Upper lobe of left lung (tissue), 6 donors: ENCODE data around the gene PRKD2. TPM values are rescaled to one million over a fixed set of nuclear protein-coding genes. Genes with fewer than 3 reads are reported as not detected.
A peak's percentile ranks its signal among the peaks of the same experiment; 100 is the strongest.

Experiments
- ATAC-seq, 2 donors: fragments of 200-7000 bp; cut with Tn5 transposase; one replicate each; pipeline ENCODE4 v1.9.1; 2022; ENCODE audit warnings: mild to moderate bottlenecking in 2 of 2, moderate library complexity in 2 of 2; ENCODE audit not compliant: low FRiP score in 2 of 2
- DNase-seq, 2 donors: peaks; one replicate each; pipeline ENCODE4 v3.0.0-alpha.2; 2019 to 2020
- H3K27ac ChIP-seq, 4 donors: fragments of 200-600 bp; sonication (generic); one replicate each; pipeline ENCODE4 v1.5.1; 2016 to 2019
- H3K27me3 ChIP-seq, 4 donors: fragments of 200-600 bp; sonication (generic); one replicate each; pipeline ENCODE4 v1.5.1; 2017 to 2019
- H3K36me3 ChIP-seq, 4 donors: fragments of 200-600 bp; sonication (generic); one replicate each; pipeline ENCODE4 v1.5.1; 2016 to 2019
- H3K4me1 ChIP-seq, 4 donors: fragments of 200-600 bp; sonication (generic); one replicate each; pipeline ENCODE4 v1.5.1; 2018 to 2019
- H3K4me3 ChIP-seq, 4 donors: fragments of 200-600 bp; sonication (generic); one replicate each; pipeline ENCODE4 v1.5.1; 2017 to 2019; ENCODE audit warnings: mild to moderate bottlenecking in 2 of 4, moderate library complexity in 1 of 4
- H3K9me3 ChIP-seq, 4 donors: fragments of 200-600 bp; sonication (generic); one replicate each; pipeline ENCODE4 v1.5.1; 2018 to 2019
- EP300 ChIP-seq, 4 donors: sonication (generic); formaldehyde crosslinking; IDR thresholded peaks; one replicate each; pipeline ENCODE4 v1.5.1; 2017; ENCODE audit warnings: antibody characterized with exemption in 4 of 4, control low read depth in 2 of 4
- POLR2A ChIP-seq, 4 donors: fragments of 450-650 bp; IDR thresholded peaks; one replicate each; pipeline ENCODE4 v1.5.1; 2016 to 2017; ENCODE audit warnings: antibody characterized with exemption in 4 of 4, mild to moderate bottlenecking in 2 of 4
- POLR2AphosphoS5 ChIP-seq, 2 donors: sonication (generic); formaldehyde crosslinking; IDR thresholded peaks; one replicate each; pipeline ENCODE4 v1.5.1; 2017; ENCODE audit warnings: antibody characterized with exemption in 2 of 2
- WGBS, 2 donors: methylation state at CpG; one replicate each; pipeline ENCODE4 v1.1.5; 2017 to 2018; 5-methylcytosine and 5-hydroxymethylcytosine counted together
- total RNA-seq, 6 donors: library from RNA; depleted of rRNA in 4 of 6; stranded (reverse); fragments of >200 nt in 4 of 6; gene quantifications; one replicate each; pipeline versions ENCODE4 v1.1.0 to v1.2.1, GENCODE V29; 2016 to 2021
- TF ChIP-seq, protein P1 (sequence below), 6 experiments: fragments of 450-650 bp in 4 of 6; fragments of 200-600 bp in 2 of 6; sonication (generic) in 2 of 6; IDR thresholded peaks; one replicate each; pipeline ENCODE4 v1.5.1; 2016 to 2019; ENCODE audit warnings: antibody characterized with exemption in 6 of 6
- donor health status: DM: no; HTN: no; CAD: no; lungs with moderate emphysema.
- donor health status: DM: no; HTN: yes; CAD: no; lungs with severe emphysema.

PRKD2 gene
- total RNA-seq, 6 donors from 2014 or later = 25.2 to 65.4 (median 50.3) TPM

DNA sequence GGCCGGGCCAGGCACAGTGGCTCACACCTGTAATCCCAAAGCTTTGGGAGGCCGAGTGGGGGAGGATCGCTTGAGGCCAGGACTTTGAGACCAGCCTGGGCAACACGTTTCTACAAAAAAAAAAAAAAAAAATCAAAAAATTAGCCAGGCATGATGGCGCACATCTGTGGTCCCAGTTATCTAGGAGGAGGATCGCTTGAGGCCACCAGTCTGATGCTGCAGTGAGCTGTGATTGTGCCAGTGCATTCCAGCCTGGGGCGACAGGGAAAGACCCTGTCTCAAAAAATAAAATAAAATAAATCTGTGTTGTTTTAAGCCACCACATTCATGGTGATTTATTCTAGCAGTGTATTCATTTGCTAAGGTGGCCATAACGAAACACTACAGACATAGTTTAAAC lies 51.8 kb downstream of the PRKD2 start:
- no peak for ATAC-seq
- H3K36me3 ChIP-seq = no peaks in the 10 kb centered on the region
- peaks cover 12 to 19% (median 14%) of the 10 kb centered on the region in 4 donors for H3K4me1 ChIP-seq
- no peaks in the 10 kb centered on the region for H3K9me3 ChIP-seq
- no peak for DNase-seq
- no peak overlapping the region for H3K4me3 ChIP-seq
- no peak overlapping the region for H3K27ac ChIP-seq
- TF ChIP-seq POLR2AphosphoS5 (IDR thresholded peaks at IDR 0.05) (no peak), POLR2A (IDR thresholded peaks at IDR 0.05) (no peak), EP300 (IDR thresholded peaks at IDR 0.05) (no peak)
- TF ChIP-seq, protein P1, sequence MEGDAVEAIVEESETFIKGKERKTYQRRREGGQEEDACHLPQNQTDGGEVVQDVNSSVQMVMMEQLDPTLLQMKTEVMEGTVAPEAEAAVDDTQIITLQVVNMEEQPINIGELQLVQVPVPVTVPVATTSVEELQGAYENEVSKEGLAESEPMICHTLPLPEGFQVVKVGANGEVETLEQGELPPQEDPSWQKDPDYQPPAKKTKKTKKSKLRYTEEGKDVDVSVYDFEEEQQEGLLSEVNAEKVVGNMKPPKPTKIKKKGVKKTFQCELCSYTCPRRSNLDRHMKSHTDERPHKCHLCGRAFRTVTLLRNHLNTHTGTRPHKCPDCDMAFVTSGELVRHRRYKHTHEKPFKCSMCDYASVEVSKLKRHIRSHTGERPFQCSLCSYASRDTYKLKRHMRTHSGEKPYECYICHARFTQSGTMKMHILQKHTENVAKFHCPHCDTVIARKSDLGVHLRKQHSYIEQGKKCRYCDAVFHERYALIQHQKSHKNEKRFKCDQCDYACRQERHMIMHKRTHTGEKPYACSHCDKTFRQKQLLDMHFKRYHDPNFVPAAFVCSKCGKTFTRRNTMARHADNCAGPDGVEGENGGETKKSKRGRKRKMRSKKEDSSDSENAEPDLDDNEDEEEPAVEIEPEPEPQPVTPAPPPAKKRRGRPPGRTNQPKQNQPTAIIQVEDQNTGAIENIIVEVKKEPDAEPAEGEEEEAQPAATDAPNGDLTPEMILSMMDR (IDR thresholded peaks at IDR 0.05) = no peak
- H3K27me3 ChIP-seq = peaks cover 0 to 6% (median 4%) of the 10 kb centered on the region in 4 donors
- 88% methylated on average over 8 of the region's 8 CpGs for WGBS, 2 donors

DNA sequence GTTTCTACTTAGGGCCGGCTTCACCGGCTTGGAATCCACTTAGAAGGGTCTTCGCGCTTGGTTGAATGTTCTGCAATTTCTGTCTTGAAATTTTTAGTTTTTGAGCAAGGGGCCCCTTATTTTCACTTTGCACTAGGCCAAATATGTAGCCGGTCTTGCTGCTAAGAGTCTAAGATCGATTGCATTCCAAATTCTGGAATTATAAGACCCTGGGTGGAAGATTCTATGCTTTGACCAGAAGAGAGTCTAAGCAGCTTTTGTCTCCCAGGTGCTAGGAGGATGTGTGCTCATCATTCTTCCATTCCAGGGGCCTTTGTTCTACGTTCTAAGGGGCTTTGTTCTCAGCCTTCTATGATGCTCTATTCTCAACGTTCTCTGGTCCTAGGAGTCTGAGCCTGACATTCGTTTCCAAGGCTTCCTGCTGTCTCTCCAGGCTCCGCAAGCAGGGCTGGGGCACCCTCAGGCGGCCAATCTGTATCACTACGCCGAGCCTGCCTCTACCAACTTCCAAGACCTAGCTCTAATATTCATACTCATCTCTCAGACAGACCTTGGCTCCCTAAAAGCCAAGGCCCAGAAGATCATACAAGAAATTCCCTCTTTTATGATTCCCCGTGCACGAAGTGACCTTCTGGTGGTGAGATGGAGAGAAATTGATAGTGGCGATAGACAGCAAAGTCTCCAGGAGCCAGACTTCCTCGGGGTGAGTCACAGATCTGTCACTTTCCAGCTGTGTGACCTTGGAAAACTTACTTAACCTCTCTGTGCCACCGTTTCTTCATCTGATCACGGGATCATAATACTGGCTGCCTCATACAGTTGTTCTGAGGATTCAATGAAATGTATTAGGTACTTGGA lies 55.0 kb downstream of the PRKD2 start:
- Histone ChIP-seq H3K27ac (peak overlapping the region; percentile 26 to 81 (median 54)), H3K4me1 (peaks cover 20 to 29% (median 27%) of the 10 kb centered on the region in 4 donors), H3K9me3 (no peaks in the 10 kb centered on the region), H3K27me3 (peaks cover 0 to 20% (median 11%) of the 10 kb centered on the region in 4 donors), H3K4me3 (peak overlapping the region; percentile 33 to 47 (median 34)), H3K36me3 (no peaks in the 10 kb centered on the region)
- TF ChIP-seq POLR2AphosphoS5 (IDR thresholded peaks at IDR 0.05) (peak in 1 of 2 donors; percentile 20), POLR2A (IDR thresholded peaks at IDR 0.05) (no peak), EP300 (IDR thresholded peaks at IDR 0.05) (no peak)
- TF ChIP-seq, protein P1 (IDR thresholded peaks at IDR 0.05) = peak; percentile 77 to 90 (median 84)
- ATAC-seq (peak; percentile 90 to 91), DNase-seq (peak; percentile 84 to 87)
- WGBS, 2 donors = 6 to 7% methylated on average over 19 of the region's 19 CpGs

DNA sequence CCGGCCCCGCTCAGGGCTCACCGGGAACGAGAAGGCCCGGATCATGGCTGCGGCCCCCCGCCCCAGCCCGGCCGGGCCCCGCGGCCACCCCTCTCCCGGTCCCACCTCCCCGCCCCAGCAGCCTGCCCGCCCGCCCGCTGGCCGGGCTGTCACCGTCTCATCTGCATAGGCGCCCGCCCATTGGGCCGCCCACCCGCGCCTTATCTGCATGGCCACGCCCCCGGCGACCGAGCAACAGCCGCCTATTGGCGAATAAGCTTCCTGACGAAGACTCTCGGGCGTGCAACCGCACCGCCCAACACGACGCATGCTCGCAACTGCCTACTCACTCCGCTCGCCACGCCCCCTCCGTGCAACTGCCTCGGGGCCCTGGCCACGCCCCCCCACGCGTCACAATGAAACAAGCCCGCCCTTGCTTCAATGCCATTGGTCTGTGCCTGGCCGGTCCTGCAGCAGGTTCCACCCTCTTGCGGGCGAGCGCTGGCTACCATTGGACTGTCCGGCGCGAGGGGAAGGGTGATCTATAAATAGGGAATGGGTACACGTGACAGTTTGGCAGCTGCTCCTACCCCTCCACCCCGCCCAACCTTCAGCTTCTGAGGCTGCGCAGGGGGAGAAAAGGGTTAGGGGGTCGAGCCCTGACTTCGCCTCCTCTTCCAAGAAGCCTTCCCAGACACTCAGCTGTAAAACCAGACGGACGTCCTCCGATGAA lies 55.7 kb downstream of the PRKD2 start, which contains the start of gene DACT3:
Gene DACT3, minus strand, starts transcription at position 163 of the 712 bp plus-strand sequence. Its CDS starts 118 bp downstream, at position 45.
- no peaks in the 10 kb centered on the region for H3K9me3 ChIP-seq
- peaks cover 0 to 20% (median 11%) of the 10 kb centered on the region in 4 donors for H3K27me3 ChIP-seq
- no peaks in the 10 kb centered on the region for H3K36me3 ChIP-seq
- peak within 1 kb of the TSS; percentile 53 to 83 (median 78) for H3K27ac ChIP-seq
- DNase-seq = peak; percentile 99 to 100
- 0 to 1% methylated on average over 15 to 29 of the region's 61 CpGs for WGBS, 2 donors
- H3K4me3 ChIP-seq = peak within 1 kb of the TSS; percentile 39 to 61 (median 51)
- peak; percentile 97 to 99 for ATAC-seq
- peaks cover 20 to 29% (median 27%) of the 10 kb centered on the region in 4 donors for H3K4me1 ChIP-seq
- TF ChIP-seq EP300 (IDR thresholded peaks at IDR 0.05) (no peak), POLR2A (IDR thresholded peaks at IDR 0.05) (no peak), POLR2AphosphoS5 (IDR thresholded peaks at IDR 0.05) (peak in 1 of 2 donors; percentile 44)
- TF ChIP-seq, protein P1 (IDR thresholded peaks at IDR 0.05) = peak in 1 of 6 experiments; percentile 28

DNA sequence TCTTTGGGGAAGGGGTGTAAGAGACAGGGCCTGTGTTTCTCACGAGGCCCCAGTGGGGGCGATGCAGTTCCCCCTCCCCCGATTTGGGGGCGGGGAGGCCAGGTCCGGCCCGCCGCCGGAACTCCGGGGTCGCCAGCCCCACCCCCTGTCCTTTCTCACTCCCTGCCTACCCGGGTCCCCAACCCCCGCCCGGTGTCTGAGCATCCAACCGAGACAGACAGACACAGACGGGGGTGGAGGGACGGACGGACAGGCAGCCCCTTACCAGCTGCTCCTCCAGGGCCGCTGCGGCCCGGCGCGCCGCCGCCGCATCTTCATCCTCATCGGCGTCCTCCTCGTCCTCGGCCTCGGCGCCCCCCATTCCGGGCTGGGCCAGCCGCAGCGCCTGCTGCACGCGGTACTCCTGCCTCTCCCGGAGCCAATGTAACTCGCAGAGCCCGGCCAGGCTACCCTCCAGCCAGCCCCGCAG lies 56.3 kb downstream of the PRKD2 start:
- H3K27ac ChIP-seq = peak overlapping the region; percentile 53 to 83 (median 76)
- H3K4me3 ChIP-seq = peak overlapping the region; percentile 39 to 61 (median 51)
- H3K27me3 ChIP-seq = peaks cover 0 to 20% (median 11%) of the 10 kb centered on the region in 4 donors
- ATAC-seq = no peak
- H3K4me1 ChIP-seq = peaks cover 20 to 29% (median 27%) of the 10 kb centered on the region in 4 donors
- 0% methylated on average over 3 to 25 of the region's 40 CpGs for WGBS, 2 donors
- no peak for DNase-seq
- TF ChIP-seq POLR2A (IDR thresholded peaks at IDR 0.05) (no peak), POLR2AphosphoS5 (IDR thresholded peaks at IDR 0.05) (no peak), EP300 (IDR thresholded peaks at IDR 0.05) (no peak)
- H3K9me3 ChIP-seq = no peaks in the 10 kb centered on the region
- no peaks in the 10 kb centered on the region for H3K36me3 ChIP-seq
